ENCODE results near the gene ABCB9.

Gene ABCB9

DNA sequence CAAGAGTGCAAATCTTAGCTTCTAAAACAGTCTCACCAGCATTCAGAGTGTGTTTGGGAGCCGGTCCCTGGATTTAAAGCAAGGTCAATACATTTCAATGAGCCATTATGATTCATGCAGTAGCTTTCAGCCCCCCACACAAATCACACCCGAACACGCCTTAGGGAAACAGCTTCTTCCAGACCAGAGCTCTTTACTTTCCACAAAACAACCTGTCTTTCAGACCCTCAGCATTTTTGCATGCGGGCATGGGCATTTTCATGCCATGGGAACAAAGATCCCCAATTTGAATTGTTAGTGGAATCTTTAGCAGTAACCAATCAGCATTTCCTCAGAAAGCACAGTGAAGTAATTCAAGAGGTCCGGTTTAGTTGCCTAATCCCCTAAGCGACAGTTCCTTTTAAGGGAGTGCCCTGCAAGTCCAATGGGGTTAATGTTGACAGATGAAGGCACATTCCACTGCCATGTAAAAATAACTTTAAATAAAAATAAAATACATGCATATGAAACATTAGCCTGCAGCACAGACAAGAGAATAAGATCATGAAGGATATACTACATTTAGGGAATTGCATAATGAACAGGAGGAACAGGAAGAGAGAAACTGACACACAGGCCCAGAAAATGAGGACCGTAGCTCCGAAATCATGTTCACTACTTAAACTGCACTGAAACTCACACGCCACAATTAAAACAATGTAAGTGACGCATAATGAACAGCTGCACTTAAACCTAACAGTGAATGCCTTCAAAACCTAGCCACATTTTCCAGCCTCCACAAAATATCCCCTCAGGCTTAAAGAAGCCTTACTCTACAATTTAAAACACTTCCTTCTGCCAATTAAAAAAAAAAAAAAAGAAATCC is 74.4 kb downstream of the ABCB9 start:
- no peak for DNase-seq

DNA sequence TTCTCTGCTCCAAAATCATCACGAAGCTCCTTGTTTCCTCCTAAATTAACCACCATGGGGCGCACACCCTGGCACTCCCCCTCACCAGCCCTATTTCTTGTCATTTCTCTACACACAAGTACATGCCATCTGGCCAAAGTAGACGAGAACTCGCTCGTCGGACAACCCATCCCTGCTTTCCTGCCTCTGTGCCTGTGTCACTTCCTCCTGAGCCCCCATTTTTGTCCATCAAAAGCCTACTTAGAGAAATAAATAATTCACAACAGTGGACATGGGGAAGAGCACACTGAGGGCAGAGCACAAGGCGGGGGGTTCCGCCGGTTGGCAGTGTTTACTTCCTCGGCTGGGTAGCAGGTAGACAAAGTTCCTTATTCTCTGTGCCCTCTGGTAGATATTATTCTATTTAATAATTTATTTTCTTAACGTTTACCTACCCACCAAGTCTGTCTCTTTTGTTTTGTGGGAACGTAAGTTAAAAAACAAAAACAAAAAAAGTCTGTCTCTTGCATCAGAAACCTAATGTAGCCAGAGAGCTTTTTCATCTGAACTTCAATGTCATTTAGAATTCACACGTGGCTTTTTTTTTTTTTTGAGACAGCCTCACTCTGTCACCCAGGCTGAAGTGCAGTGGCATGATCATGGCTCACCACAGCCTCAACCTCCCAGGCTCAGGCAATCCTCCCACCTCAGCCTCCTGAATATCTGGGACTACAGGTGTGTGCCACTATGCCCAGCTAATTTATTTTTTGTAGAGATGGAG is 76.3 kb downstream of the ABCB9 start:
- DNase-seq, result no peak

DNA sequence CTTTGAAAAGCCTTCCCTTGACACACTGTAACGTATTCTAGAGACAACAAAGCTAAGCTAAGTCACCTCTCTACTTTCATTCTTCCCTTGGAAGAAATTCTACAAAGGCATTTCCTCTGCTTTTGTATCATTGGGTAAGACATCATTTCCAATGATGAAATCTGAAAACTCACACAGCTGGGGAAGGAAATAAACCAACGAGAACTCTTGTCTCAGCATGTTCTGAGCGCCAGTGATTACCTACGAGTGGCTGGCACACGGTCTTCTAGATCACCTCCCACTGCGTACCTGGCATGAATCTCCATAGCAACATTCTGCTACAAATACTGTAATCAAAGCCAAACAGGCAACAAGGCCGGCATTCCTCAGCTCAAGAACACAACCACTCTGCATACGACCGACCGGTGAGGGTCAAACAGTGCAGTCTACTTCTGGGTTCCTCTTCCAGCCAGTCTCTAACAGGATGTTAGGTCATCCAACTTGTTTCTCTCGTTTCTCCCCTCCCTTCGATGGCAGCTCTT is 78.0 kb downstream of the ABCB9 start:
- DNase-seq, result no peak

DNA sequence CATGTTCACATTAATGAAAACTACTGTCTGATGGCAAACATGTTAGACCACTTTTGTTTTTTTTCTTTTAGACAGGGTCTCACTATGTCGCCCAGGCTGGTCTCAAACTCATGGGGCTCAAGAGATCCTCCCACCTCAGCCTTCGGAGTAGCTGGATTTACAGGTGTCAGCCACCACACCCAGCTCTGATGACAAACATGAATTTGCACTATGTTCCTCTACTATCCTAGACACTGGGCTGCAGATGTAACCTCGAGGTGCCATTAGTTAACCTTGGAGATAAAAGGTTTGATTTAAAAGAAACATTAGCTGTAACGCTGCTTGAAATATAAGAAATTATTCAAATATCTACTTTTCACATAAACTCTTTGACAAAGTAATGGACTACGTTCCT is 78.4 kb downstream of the ABCB9 start:
- DNase-seq, result no peak

DNA sequence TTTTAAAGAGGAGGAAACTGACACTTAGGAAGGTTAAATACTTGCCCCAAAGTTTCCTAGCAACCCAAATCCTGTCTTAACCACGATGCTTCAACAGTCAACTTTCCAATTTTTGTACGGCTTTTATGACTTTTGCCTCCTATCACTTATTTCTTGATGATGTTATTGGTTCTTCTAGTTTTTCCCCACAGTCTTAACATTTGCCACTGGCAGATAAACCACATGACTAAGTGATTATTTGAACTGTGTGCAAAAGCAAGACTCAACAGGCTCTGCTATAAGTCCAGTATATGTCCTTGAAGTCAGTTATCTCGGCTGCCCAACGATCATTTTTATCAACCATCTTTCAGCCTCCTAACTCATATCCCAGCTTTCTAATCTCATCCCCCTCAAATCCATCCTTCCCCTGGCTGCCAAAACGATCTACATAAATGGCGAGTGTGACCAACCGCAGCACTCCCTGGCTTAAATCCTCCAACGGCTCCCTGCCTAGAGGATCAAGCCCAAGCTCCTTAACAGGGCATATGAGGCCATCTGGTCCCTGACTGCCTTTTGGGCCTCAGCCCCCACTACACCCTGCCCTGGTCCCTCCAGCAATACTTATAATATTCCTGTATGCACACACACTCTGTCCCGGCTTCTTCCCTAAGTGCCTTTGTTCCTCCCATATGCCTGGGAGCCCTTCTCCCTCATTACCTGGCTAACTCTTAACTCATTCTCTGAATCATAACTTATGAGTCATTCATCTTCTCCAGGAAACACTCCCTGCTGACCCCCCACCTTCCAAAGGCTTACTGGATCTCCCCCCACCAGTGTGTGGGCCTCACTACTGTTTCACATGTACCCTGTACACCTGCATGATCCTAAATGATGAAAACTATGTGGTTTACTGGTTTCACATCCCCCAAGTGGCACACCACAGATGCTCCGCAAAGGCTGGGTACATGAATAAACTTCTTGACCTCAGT is 79.1 kb downstream of the ABCB9 start:
- DNase-seq, result no peak

DNA sequence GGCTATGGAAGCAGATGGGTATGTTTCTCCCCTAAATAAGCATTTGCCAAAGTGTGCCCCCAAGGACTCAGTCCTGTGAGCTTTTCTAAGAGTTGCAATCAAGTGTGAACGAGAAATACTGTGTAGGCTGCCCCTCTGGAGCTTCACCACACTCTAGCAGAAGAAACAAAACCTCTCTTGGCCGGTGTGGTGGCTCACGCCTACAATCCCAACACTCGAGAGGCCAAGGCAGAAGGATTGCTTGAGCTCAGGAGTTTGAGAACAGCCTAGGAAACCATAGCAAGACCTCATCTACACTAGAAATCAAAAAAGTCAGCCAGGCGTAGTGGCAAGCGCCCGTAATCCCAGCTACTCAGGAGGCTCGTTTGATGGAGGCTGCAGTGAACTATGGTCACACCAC is 80.1 kb downstream of the ABCB9 start:
- no peak for DNase-seq

DNA sequence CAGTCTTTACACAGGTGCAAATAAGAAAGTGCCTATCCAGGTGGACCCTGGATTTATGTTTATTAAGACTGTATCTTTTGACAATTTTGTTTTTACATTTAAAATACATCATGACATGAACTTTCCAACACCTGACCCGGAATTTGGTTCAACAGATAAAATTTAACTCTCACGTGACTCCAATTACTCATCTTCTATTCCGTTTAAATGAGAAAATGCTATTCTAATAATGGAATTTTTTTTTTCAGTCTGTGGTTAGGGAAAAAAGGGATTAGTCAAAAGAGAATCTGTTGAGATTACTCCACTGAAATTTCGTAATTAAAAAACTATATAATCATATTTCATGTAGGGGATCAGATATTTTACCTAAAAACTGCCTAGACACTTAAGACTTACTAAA is 81.4 kb downstream of the ABCB9 start:
- no peak for DNase-seq

DNA sequence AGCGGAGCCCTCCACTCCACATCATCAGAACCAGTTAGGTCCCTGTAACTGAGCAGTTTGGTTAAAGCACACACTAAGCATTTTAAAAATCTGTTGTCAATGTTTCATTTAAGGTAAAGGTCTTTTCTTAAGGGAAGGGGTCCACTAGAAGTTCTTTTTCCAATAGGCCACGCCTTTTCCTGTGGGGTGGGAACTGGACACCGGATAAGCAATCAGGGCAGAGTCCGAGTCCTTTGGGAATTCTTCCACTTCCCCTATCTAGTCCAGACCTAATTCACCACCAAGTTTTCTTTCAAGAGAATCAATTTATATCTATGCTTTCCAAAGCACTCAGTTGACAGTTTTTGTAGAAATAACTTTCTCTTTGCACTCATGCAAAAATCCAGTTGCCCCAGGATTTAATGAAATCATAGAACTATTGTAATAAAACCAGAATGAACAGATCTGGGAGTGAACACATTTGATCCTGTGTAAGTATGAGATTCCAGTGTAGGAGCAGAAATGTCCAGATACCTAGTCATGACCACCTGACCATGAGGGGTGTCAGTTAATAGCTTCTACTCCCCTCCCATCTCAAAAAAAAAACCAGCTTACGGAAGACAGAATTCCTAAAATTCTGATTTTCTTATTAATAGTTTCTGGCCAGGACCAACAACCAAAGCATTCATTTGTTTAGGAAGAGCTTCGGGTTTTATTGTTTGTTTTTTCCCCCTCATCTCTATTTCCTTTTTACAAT is 82.0 kb downstream of the ABCB9 start:
- DNase-seq, result no peak

DNA sequence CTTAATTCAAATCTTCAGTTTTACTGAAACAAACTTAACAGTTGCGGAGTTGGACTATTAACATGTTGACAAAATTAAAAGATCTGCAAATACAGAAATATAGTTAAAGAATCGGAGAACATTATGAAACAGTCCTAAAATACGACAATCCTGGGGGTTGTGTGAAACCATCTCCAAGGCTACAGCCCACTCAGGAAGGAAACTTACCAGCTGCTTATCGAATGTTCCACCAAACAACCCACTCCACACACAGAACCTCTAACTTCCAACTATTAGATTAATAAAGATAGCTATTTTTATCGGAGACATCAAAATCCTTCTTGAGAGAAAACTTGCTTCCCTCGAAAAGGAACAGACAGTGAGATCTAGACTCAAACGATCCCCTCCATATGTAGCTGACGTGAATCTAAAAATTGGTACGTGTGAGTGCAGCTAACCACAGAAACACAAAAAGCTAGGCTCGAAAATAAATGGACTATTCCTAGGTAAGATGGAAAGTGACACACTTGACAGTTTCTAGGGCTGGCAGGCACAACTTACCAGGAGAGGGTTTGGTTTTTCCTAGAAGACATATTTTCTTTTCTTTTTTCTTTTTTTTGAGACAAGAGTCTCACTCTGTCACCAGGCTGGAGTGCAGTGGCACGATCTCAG is 83.2 kb downstream of the ABCB9 start:
- no peak for DNase-seq

DNA sequence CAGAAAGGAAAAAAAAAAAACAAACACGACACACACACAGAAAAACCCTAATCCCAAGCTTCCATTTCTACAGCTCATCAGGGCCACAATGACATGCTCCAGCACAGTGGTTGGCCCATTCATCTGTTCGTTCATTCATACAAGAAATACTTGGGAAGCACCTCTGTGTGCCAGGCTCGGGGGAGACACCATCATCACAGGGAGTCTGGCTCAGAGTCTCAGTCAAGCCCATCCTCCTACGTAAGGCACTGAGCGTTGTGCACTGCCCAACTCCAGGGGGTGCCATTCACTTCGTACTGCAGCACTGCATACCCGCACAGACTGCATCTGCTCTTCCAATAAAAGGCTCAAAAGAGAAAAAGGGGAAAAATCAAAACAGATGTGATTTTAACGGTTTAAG is 85.6 kb downstream of the ABCB9 start:
- no peak for DNase-seq

DNA sequence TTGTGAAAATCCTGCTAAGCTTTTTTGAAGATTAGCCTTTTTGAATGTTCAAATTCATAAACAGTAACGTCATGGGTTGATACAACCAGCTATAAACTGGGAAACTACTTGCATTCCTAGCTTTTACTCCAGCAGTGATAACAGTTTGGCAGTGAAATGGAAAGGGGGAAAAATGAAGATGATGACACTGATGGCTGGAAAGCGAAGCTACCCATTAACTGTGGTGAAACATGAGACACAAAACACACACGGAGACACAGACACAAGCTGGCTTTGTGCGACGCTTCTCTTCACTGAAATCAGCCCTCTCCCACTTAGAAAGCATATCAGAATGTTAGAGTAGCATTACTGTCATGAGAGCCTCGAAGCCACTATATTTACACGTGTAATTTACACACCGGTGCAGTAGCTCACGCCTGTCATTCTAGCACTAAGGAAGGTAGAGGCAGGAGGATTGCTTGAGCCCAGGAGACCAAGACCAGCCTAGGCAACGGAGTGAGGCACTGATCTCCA is 86.1 kb downstream of the ABCB9 start:
- no peak for DNase-seq

Measured in activated effector memory CD4-positive, alpha-beta T cell treated with Interleukin-2 at 50 U/mL for 16 hours (primary cell).